ENCODE measurements around the gene MYOZ2.
"Not testable (repeated sequence)": the region's sequence is repeated elsewhere in the genome, so short reads cannot be mapped to it uniquely, and the experiment has no call there.

Gene MYOZ2

DNA sequence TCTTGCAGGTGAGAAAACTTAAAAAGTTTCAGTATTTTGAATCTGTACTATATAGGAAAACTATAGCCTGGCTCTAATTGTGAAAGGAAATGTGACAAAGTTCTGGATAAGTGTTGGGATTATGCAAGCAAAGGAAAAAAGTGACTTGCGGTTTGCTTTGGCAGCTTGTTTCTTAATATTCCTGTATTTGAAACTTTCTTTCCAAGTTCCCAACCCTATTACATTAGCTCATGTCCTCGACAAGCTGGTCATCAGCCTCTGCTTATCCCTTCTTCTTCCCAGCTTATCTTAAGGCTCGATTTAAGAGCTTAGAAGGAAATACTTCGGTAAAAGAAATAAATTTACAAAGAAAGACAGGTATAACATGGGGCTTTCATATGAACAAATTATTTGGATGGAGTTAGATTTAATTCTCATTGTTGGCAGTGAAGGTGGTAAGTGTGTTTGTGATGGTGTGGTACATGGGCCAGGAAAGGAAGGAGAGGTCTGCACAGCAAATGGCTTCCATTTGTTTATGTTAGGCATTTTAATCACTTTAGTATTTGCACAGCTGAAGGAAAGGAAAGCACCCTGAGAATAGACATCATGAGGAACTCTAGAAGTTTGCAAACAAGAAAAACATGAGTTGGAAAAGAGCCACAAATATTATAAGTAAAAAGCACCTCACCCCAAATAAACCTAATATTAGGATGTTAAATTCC lies 5.1 kb upstream of the MYOZ2 start:
- no peak for DNase-seq

DNA sequence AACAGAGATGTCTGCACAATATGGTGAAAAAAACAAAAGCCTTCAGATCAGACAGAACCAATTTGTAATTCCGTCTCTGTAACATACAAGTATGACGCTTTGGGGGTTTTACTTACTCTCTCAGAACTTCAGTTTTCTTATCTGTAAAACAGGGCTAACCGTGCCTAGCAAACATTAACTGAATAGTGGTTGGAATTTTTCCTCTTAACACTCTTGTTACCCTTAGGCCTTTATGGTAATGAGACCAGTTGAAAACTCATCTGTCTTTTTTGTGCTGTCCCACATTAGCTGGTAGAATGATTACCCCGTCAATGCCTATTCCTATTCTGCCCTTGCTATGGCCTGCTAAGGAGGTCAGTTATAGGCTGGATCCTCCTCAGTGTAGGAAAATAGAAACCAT lies 4.5 kb upstream of the MYOZ2 start:
- DNase-seq, result no peak

DNA sequence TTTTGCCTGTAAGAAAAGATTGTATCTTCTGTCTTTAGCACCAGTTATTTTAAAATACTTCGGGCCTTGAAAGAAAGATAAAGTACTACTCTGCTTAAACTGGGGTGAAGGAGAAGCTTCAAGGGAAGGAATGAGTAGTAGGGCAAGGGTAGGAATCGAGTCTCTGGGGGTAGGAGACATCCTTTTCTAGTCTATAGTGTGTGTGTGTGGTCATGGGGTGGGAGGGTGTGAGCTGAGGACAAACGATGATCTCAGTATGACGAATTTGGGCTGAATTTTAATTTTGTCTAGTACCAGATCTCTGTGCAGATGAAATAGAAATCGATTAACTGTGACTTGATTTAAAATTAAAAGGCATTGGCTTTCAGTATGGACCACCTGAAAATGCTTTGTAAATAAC lies 3.3 kb upstream of the MYOZ2 start:
- DNase-seq, result peak; percentile 27

DNA sequence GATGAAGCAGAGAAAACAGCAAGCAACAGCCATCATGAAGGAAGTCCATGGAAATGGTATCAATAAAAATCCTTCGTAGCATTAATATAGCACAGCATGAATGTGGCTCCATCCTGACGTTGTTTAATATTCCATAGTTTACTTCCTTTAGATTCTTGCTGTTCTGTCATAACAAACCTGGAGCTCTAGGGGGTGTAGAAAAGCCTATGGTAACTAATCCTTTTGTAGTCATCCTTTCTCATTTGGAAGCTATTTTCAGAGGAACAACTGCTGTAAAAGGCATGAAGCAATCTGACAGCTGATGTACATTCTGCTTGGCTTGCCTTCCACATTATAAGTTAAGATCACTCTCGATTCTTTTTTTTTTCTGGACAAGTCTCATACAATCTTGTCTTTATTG lies 914 bp downstream of the MYOZ2 start:
- DNase-seq, result peak; percentile 34

DNA sequence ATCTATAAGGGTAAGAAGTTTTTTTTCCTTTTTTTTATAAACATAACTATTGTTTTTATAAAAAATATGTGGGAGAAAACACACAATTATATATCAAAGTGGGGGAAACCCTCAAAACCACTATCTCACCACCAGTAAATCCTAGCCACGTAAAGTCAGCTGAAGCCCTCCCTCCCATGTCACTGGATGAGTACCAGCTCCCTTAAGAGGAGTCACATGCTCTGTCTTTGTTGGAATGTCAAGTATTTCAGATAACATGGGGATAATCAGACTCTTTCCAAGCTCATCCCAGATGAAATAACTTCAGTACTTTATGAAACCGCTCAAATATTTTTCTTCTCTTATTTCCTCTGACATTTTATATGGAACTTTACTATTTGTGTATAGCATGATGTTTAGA lies 2.4 kb downstream of the MYOZ2 start:
- DNase-seq, result peak; percentile 72

DNA sequence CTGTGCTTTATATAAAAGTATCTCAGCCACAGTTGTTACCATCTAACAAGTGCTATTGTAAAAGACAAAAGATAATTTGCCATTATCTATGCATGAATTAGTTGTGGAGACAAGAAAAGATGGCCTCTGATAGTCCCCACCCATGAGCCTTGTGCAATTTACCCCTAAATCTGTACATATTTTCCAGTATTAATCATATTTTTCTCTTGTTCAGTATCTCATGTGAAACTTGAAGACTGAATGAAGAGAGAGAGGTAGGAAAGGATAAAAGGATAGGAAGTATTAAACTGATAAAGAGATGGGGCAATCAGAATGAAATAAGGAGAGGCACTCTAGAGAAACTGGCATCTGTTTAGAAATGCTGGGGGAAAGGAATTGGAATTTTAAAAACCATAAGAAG lies 3.7 kb downstream of the MYOZ2 start:
- DNase-seq, result peak; percentile 28

DNA sequence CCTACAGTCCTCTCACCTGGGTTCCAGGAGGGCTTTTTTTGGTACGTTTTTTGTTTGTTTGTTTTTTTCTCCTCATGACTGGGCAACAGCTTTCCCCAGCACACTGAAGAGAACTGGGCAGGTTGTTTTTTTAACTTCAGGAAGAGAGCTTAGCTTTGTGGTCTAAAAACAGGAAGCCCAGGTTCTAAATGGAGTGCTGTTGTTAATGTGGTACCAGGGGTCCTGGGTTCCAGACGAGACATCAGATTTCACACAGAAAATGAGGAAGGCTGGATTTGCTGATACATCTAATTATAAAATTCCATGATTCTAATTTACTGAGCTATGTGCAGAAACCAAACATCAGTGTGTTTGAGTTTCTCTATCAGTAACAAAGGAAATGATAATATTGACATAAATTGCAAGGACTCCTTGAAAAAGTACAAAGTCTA lies 4.2 kb downstream of the MYOZ2 start:
- DNase-seq, result no peak

DNA sequence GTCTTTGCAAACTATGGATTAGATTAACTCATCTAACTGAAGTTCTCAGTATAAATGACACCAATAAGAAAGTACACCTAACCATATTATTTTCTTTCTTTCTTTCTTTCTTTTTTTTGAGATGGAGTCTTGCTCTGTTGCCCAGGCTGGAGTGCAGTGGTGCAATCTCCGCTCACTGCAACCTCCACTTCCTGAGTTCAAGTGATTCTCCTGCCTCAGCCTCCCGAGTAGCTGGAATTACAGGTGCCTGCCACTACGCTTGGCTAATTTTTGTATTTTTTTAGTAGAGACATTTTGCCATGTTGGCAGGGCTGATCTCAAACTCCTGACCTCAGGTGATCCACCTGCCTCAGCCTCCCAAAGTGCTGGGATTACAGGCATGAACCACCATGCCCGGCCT lies 5.7 kb downstream of the MYOZ2 start:
- DNase-seq, result not testable (repeated sequence)

DNA sequence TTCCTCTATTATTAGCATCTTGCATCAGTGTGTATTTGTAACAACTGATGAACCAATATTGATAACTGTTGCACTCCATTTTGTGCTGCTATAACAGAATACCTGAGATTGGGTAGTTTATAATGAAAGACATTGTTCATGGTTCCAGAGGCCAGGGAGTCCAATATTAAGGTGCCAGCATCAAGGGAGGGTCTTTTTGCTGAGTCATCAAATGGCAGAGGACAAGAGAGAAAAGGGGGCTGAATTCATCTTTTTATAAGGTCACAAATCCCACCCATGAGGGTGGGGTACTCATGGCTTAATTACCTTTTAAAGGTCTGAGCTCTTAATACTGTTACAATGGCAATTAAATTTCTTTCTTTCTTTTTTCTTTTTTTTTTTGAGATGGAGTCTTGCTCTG lies 7.2 kb downstream of the MYOZ2 start:
- DNase-seq, result no peak

DNA sequence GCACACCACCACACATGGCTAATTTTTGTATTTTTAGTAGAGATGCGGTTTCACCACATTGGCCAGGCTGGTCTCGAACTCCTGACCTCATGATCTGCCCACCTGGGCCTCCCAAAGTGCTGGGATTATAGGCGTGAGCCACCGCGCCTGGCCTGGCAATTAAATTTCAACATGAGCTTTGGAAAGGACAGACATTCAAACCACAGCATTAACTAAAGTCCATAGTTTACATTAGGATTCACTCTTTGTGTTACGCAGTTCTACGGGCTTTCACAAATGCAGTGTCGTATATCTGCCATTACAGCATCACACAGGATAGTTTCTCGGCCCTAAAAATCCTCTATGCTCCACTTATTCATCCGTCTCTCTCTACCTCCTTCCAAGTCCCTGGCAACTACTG lies 7.7 kb downstream of the MYOZ2 start:
- DNase-seq, result not testable (repeated sequence)

DNA sequence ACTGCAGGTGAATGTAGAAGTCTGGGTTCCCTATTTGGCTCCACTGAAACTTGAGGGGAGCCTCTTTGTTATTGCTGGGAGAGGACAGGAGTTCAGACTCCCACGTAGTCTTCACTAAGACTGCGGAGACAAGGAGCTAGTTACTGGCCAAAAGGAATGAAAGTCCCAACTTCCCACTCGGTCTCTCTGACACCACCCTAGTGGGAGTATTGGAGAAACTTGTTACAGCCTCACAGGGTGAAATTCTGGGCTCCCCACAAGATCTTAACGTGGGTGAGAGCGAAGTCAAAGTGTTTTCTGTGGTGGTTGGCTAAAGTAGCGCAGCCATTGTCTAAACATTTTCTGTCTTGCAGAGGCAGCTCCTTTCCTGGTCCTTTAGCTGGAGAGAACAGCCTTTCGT lies 13.5 kb downstream of the MYOZ2 start:
- DNase-seq, result no peak

DNA sequence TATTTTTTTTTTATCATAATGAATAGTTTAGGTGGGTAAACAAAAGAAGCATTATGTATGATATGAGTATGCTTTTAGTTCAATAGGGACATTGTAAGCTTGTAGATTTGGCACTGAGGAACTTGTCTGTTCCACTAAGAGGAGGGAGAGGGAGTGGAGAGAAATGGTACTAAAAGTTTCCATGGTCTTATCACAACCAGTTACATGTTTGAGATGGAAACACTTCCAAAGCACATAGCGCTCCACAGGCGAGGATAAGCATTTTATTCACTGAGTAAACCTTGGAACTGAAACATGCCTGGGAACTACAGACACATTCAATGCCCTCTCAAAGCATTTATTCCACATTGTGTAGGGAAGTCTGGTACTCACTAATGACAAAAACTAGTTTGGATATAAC lies 15.5 kb downstream of the MYOZ2 start:
- DNase-seq, result no peak

DNA sequence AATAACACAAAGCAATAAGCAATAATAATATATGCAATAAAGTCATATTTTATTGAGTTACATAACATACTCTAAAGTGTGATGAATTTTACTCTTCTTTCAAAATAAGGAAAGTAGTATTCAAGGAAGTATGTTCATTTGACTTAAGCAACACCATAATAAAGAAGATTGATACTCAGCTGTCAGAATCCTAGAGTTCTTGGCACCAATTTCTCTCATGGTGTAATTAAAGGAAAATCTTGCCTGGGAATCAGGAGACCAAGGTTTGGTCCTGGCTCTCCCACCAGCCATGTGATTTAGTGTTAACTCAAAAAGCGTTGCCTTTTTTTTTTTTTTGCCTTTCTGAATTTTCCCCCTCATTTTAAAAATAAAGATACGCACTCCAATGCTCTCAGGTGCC lies 17.1 kb downstream of the MYOZ2 start:
- DNase-seq, result no peak

DNA sequence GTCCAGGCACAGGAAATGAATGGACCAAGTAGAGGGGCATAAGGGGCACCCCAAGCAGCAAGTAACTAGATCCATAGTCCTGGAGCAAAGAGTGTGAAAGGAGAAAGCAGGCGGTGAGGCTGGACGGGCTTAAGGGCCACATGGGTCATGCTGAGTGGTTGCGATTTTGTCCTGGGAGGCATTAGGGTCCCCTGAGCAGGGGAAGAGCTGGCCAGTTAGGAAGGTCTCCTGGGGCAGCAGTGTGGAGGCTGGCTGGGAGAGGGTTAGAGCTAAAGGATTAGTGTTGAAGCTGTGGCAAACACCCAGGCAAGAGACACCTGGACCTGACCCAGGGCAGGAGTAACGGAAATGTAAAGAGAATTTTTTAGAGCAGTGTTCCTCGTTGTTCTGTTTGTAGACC lies 26.5 kb downstream of the MYOZ2 start:
- no peak for DNase-seq

DNA sequence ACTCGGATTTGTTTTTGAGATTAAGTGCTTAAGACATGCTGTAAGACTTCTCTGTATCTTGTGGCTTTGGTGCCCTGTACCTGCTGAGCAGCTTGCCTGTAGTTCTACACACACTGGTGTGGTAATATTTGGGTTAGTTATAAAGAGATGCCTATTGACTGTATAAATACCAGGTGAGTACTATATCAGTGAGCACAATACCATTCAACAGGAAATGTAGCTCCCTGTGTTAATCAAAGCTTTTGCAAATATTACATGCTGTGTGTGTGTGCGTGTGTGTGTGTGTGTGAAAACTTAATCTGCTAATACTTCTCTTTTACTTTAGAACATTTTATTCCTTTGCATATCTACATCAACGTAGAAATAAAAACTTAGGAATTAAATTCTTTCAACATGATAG lies 30.1 kb downstream of the MYOZ2 start:
- DNase-seq, result no peak

DNA sequence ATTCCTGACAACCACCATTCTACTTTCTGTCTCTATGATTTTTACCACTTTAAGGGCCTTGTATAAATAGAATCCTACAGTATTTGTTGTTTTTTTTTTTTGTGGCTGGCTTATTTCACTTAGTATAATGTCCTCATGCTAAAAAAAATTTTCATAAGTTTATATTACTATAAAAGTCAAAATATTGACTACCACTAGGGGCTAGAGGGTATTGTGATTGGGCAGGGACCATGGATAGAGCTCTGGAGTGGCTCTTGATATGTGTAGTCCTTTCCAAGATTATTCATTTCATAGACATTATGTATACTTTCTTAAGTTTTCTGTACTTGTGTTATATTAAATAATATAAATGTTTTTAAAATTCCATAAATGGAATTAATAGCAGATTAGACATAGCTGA lies 34.6 kb downstream of the MYOZ2 start:
- no peak for DNase-seq

DNA sequence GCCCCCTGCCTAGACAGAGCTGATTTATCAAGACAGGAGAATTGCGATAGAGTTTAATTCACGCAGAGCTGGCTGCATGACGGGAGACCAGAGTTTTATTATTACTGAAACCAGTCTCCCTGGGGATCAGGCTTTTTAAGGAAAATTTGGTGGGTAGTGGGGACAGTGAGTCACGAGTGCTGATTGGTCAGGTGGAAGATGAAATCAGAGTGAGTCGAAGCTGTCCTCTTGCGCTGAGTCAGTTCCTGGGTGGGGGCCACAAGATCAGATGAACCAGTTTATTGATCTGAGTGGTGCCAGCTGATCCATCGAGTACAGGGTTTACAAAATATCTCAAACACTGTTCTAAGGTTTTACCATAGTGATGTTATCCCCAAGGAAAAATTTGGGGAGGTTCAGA lies 36.6 kb downstream of the MYOZ2 start:
- DNase-seq, result peak; percentile 15

DNA sequence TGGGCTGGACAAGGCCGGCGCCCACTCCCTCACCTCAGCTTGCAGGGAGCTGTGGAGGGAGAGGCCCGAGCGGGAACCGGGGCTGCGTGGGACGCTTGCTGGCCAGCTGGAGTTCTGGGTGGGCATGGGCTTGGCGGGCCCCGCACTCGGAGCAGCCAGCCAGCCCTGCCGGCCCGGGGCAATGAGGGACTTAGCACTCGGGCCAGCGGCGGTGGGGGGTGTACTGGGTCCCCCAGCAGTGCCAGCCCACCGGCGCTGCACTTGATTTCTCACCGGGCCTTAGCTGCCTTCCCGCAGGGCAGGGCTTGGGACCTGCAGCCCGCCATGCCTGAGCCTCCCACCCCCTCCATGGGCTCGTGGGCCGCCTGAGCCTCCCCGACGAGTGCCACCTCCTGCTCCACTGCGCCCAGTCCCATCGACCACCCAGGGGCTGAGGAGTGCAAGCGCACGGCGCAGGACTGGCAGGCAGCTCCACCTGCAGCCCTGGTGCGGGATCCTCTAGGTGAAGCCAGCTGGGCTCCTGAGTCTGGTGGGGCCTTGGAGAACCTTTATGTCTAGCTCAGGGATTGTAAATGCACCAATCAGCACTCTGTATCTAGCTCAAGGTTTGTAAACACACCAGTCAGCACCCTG lies 38.2 kb downstream of the MYOZ2 start:
- not testable (repeated sequence) for DNase-seq

DNA sequence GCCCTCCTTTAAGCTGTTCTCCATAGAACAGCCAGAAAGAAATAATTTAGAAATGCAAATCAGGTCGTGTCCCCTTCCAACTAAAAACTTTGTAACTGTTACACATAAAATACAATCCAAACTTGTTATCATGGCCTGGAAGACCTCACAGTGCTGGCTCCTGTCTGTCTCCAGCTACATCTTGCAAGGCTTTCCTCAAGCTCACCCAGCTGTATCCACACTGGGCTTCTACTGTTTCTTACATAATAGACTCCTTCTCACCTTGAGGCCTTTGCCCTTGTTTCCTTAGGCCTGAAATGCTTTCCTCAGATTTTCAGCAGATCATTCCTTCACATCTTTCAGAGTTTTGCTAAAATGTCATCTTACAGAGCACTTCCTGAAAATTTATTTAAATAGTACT lies 43.4 kb downstream of the MYOZ2 start:
- DNase-seq, result no peak

DNA sequence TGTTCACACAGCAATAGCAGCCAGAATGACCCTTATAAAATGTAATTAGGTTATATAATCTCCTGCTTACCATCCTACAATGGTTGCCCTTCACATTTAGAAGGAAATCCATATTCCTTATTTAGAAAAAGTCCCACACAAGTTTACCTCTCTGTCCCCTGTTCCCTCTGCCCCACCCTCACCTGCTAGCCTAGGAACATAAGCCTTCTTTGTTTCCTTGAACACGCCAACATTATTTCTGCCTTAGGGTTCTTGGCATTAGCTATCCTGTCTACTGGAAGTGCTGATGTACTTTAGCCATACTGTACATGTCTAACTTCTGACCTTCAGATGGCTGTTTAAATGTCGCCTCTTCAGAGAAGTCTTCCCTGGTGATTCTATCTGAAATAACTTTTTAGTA lies 48.5 kb downstream of the MYOZ2 start:
- no peak for DNase-seq

DNA sequence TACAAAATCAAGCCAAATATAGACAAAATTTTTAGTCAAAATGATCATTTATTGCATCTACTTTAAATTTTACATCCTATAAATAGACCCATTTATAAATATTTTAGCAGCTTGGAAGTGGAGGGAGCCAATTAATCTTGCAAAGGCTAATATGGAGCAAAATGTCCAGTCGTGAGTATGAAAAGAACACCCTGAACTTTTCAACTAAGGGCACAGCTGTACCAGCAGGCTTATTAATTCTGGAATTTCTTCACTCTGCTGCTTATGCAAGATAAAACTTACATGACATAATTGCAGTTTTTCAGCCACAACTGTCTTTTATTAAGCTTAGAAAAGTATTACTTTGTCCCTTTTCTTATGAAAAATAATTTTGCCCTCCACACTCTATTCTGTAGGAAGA lies 54.0 kb downstream of the MYOZ2 start:
- no peak for DNase-seq

DNA sequence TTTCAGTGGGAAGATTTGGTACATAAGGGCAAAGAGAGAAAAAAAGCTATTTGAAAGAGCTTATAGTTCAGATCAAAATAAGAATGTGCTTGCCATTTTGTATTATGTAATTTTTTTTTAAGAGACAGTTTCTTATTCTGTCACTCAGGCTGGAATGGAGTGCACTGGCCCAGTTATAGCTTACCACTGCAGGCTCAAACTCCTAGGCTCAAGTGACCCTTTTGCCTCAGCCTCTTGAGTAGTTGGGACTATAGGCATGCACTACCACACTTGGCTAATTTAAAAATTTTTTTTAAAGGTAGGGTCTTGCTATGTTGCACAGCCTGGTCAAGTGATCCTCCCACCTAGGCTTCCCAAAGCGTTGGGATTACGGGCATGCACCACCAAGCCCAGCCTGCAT lies 54.7 kb downstream of the MYOZ2 start:
- DNase-seq, result no peak

DNA sequence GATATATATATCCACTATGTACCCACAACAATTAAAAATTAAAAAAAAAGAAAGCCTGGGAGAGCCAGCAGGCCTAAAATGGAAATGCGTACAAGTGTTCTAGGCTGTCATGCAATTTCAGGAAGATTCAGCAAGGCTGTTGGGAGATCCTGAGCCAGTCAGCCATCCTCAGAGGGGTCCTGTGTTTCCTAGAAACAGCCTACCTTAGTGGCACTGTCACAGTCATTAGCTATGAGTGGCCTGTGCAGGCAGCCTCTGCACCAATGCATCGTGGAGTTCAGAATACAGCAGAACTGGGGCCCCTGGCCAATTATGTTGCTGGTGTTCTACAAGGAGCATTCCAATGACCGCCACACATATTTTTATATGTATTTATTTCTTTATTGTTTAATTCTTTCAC lies 55.9 kb downstream of the MYOZ2 start:
- no peak for DNase-seq

DNA sequence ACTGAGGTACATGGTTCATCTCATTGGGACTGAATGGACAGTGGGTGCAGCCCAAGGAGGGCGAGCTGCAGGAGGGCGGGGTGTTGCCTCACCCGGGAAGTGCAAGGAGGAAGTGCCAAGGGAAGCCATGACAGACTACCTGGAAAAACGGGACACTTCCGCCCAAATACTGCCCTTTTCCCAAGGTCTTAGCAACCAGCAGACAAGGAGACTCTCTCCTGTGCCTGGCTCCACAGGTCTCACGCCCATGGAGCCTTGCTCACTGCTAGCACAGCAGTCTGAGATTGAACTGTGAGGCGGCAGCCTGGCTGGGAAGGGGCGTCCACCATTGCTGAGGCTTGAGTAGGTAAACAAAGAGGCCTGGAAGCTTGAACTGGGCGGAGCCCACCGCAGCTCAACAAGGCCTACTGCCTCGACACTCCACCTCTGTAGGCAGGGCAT lies 62.2 kb downstream of the MYOZ2 start:
- no peak for DNase-seq

DNA sequence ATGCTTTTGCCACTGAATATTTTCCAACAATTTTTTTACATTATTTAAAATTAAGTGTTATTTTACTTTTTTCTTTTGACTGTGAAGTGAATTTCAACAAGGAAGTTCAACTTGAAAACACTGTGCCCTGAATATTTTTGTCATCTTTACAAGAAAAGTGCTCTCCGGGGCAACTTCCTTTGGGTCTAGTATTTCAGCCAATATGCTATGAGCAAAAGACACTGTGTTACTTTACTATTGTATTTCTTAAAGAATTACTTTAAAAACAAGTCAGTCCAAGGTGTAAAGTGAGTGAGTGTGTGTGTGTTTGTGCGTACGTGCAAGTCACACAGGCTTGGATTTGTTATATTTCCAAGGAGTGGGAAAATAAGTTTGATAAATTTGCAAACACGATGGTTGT lies 69.3 kb downstream of the MYOZ2 start:
- DNase-seq, result no peak

Measured in fibroblast of skin of right biceps (primary cell).